Lower leg skin (tissue), 4 donors: ENCODE data around the gene PFKFB2. TPM values are rescaled to one million over a fixed set of nuclear protein-coding genes. Genes with fewer than 3 reads are reported as not detected.
A peak's percentile ranks its signal among the peaks of the same experiment; 100 is the strongest.

Experiments
- DNase-seq, 2 donors: peaks; one replicate each; pipeline ENCODE4 v3.0.0-alpha.2; 2019; ENCODE audit warnings: low spot score in 2 of 2
- H3K4me3 ChIP-seq: fragments of 200-600 bp; sonication (generic); 2 replicates; pipeline ENCODE4 v1.5.1; 2017; ENCODE audit warnings: mild to moderate bottlenecking, low read depth; ENCODE audit not compliant: poor library complexity, severe bottlenecking
- CTCF ChIP-seq, 3 donors: fragments of 450-650 bp; IDR thresholded peaks; one replicate each; pipeline ENCODE4 v1.5.1; 2016; ENCODE audit warnings: antibody characterized with exemption in 3 of 3, mild to moderate bottlenecking in 3 of 3, moderate library complexity in 2 of 3
- POLR2A ChIP-seq, 2 donors: fragments of 450-650 bp; IDR thresholded peaks; one replicate each; pipeline ENCODE4 v1.6.1; 2016 to 2017; ENCODE audit warnings: antibody characterized with exemption in 2 of 2, mild to moderate bottlenecking in 1 of 2, moderate library complexity in 1 of 2
- WGBS, 2 donors: methylation state at CpG; one replicate each; pipeline ENCODE4 v1.1.5; 2018; 5-methylcytosine and 5-hydroxymethylcytosine counted together
- intact Hi-C: fragments of 100-400 bp; cut with DNase I; formaldehyde crosslinking; loops from one replicate; pipeline ENCODE4 v1.15.0; 2023; ENCODE audit warnings: low total_unique reads
- total RNA-seq, 4 donors: library from RNA; depleted of rRNA; stranded (reverse); fragments of >200 nt; gene quantifications; one replicate each; pipeline ENCODE4 v1.1.0, GENCODE V29; 2016

PFKFB2 gene
- total RNA-seq = 10 to 100 TPM; 12.6 to 22.6 (median 16.8) TPM

DNA sequence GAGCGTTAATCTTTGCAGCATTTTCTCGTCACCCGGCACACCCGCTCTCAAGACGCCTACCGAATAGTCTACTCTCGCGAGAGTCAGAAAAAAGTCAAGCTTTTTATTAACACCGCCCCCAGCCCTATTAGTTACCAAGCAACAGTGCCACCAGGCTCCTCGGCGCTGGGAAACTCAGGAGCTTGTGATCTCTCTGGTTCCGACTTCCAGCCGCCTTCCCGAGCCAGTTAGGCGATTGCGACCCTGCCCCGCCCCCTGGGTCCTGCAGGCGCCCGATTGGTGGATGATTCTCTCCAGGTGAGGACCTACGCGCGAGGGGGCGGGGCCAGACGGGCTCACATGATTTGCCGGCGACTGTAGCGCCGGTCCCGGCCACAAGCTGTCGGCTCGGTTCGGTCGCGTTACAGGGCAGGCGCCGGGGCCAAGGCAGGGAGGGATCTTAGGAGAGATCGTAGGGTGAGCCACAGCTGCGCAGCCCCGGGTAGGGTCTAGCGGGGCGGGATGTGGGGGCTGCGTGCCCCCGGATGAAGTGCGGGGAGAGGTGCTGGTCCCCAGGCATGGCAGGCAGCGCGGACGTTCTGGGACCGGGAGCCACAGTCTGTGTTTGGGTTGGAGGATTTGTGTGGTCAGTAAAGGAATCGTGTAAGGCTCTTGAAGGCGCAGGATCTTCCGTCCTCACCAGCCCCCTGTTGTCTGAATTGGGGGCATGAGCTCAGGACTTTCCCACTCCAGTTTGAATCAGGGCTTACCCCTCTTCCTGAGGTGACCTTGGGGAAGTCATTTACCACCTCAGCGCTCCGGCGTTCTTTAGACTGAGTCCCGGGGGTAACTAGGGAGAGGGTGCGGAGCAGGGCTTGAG is at the start of gene PFKFB2:
TSS of gene PFKFB2 (plus strand) at position 365 of the 859 bp plus-strand sequence. CDS start 1,443 bp downstream, outside the sequence.
- 3 to 4% methylated on average over 44 to 49 of the region's 56 CpGs for WGBS, 2 donors
- peak; percentile 98 to 99 for DNase-seq
- H3K4me3 ChIP-seq = peak within 1 kb of the TSS; percentile 44
- TF ChIP-seq POLR2A (IDR thresholded peaks at IDR 0.05) (no peak), CTCF (IDR thresholded peaks at IDR 0.05) (peak in 1 of 3 donors; percentile 29)
- intact Hi-C loops = no loop called here

DNA sequence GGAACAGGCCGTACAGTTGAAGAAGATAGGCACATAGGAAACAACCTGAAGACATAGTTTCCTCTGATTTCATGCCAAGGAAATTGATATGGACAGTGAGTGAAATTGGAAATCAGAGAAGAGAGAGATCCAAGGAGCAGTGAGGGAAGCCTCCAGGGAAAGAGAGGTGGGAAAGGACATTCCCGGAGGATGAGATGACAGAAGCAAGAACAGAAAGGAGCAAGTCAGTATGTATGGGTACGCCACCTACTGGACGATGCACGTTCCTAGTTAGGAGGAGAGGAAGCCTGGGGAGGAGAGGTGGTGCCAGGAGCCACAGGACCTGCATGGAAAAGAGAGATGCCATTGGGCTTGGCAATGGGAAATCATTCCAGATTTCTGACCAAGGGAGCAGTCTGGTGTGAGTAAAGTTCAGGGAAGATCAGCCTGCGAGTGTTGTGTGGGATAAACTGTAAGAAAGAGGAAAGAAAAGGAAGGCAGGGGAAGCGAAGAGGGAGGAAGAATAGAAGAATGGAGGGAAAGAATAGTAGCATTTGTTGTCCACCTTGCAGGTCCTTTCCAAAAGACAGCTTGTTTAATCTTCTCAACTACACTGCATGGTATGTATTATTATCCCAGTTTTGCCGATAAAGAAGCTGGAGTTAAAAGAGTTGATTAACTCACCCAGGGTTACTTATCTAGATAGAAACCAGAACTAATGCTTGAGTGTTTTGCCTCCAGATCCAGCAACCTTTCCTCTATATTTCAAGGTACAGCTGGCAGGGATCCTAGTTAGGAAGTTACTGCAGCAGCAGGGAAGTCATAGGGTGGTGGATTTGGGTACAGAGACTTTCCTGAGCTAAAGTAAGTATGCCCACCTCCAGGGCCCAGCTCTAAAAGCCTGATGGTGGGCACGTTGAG is 47.9 kb upstream of the PFKFB2 start:
- H3K4me3 ChIP-seq = no peak overlapping the region
- intact Hi-C loops = no loop called here
- DNase-seq = no peak
- no peak for TF ChIP-seq CTCF (IDR thresholded peaks at IDR 0.05)
- TF ChIP-seq POLR2A (IDR thresholded peaks at IDR 0.05) = no peak
- 44 to 47% methylated on average over 9 of the region's 9 CpGs for WGBS, 2 donors

DNA sequence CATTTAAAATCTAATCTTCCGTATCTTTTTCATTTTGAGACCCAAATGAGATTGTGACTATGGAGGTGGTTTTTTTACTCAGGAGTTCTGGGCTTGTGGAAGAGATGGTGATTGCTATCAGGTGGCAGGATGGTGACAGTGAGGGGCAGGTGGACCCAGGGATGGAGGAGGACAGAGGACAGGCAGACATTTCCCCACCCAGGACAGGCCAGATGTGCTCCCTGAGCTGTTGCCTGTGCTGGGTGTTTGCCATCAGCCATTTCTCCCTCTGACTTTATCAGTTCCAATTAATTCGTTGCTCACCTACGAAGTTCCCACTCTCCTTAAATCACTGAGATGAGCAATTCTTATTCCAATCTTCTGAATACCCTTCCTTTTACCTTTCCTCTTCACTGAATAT is 47.0 kb upstream of the PFKFB2 start:
- WGBS, 2 donors = 83 to 94% methylated on average over 3 of the region's 3 CpGs
- H3K4me3 ChIP-seq = no peak overlapping the region
- no peak for TF ChIP-seq CTCF (IDR thresholded peaks at IDR 0.05)
- no peak for DNase-seq
- intact Hi-C loops = no loop called here

- no peak overlapping the region for H3K4me3 ChIP-seq
- WGBS, 2 donors = 62 to 64% methylated on average over 3 of the region's 3 CpGs
- intact Hi-C loops = no loop called here
- TF ChIP-seq CTCF (IDR thresholded peaks at IDR 0.05) = no peak
- TF ChIP-seq POLR2A (IDR thresholded peaks at IDR 0.05) = no peak
- DNase-seq = no peak
These were observed 46.2 kb upstream of the PFKFB2 start for GRCh38 chr1:207006914-207007313.

DNA sequence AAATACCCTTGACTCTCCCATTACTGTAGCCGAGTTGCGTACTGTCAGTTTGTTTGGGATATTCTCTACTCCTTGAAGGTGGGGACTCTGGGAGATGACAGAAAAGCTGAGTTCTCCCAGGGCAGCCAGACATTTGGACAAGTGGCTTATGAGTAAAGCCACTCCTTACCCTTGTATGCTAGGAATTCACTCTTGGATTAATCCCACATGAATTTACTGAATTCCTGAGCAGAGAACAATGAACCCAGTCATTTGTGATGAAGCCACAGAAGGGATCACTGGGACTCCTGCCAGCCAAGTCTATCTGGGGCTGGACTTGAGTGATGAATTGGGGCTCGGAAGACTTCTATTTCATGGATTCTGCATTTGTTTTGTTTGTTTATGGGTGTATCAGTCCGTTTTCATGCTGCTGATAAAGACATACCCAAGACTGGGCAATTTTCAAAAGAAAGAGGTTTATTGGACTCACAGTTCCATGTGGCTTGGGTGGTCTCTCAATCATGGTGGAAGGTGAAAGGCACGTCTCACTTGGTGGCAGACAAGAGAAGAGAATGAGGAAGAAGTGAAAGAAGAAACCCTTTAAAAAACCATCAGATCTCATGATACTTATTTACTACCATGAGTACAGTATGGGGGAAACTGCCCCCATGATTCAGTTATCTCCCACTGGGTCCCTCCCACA is 45.6 kb upstream of the PFKFB2 start:
- 65 to 76% methylated on average over 5 of the region's 5 CpGs for WGBS, 2 donors
- no peak overlapping the region for H3K4me3 ChIP-seq
- no peak for DNase-seq
- intact Hi-C loops = no loop called here
- TF ChIP-seq CTCF (IDR thresholded peaks at IDR 0.05) (no peak), POLR2A (IDR thresholded peaks at IDR 0.05) (no peak)
